NCI-H2029 treated with DMSO at 0.1 percent for 48 hours (cell line): ENCODE data around the gene EIF4B.
"Not testable (repeated sequence)": the region's sequence is repeated elsewhere in the genome, so short reads cannot be mapped to it uniquely, and the experiment has no call there.

Experiments
- DNase-seq: peaks from one replicate; lab custom pipeline; 2025; lab: John Stamatoyannopoulos, UW

Gene EIF4B

DNA sequence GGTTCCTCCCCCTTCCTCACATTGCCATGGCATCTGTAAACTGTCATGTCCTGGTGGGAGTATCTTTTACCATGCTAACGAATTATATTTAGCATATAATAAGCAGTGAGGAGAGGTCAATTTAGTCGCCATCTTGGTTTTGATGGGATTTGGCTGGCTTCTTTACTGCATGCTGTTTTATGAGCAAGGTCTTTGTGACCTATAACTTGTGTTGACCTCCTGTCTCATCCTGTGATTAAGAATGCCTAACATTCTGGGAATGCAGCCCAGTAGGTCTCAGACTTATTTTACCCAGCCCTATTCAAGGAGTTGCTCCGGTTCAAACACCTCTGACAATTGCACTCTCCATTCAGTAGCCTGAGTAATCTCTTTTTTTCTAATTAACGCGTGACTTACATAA lies 2.1 kb upstream of the EIF4B start:
- no peak for DNase-seq

DNA sequence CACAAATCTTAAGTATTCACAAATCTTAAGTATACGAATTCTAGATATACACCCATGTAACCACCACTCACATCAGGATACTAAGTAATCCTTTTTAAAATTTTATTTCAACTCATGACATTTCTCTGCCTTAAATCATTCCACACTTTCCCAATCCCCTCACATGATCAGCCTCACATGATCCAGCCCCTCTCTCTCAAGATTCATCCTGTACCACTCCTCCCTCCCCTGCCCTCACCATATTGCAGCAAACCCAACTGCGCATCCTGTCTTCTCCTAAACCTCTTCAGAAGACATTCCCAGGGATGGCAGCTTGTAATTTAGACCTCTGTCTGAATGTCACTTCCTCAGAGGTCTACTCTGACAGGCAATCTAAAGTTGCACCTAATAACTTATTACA lies 1.7 kb upstream of the EIF4B start:
- no peak for DNase-seq

DNA sequence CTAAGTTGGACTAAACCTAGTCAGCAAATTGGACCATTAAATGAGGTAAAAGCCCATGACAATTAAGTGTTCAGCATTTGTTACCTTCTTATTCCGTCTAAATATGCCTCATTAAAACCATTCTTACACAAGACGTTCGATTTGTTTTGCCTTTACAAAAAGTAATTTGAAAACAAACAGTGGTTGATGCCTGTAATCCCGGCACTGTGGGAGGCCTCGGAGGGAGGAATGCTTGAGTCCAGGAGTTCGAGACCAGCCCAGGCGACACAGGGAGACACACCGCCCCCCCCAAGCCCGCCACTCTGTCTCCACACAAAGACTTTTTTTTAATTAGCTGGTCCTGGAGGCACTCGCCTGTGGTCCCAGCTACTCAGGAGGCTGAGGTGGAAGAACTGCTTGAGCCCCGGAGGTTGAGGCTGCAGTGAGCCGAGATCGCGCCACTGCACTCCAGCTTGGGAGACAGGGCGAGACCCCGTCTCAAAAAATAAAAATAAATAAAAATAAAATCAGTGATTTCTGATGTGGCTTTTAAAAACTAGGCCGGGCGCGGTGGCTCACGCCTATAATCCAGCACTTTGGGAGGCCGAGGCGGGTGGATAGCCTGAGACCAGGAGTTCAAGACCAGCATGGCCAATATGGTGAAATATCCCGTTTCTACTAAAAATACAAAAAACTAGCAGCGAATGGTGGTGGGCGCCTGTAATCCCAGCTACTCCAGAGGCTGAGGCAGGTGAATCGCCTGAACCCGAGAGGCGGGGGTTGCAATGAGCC lies 856 bp upstream of the EIF4B start:
- DNase-seq, result no peak

DNA sequence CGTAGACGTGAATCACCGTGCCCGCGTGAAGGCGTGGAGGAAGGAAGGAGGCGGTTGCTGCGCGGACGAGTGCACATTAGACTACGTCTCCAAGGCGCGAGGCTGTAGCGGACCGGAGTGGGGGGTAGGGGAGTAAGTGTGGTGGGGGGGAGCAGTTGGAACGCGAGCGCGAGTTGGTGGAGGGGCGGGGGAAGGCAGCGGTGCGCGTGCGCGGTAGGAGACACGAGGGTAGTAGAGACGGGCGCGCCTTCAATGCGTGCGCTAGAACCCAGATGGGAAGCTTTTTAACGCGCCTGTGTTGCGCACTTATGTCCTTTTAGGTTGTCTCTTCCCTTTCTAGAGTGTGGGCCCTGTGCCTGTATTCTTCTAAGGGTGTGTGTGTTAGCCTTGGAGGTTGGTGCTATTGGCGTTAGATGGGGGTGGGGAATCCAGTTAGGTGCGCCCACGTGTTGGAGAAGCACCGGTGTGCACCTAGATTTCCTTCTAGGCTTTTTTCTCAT lies 604 bp downstream of the EIF4B start:
- DNase-seq, result peak; percentile 70

DNA sequence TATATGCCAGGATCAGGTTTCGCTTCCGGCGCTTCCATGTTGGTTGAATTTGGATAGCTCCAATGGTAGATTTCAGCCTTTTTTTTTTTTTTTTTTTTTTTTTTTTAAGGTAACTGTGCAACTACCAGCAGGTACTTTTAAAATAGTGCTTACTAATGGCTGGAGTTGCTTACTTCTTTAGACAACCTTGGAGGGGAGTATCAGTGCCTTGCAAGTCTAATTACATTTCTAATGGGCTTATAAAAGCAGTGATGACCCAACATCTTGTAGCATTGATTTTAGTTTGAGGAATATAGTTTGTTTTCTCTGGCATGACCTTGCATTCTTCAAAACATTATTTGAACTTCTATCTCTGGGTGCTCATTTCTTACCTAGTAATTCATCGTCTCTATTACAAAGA lies 1.1 kb downstream of the EIF4B start:
- no peak for DNase-seq

DNA sequence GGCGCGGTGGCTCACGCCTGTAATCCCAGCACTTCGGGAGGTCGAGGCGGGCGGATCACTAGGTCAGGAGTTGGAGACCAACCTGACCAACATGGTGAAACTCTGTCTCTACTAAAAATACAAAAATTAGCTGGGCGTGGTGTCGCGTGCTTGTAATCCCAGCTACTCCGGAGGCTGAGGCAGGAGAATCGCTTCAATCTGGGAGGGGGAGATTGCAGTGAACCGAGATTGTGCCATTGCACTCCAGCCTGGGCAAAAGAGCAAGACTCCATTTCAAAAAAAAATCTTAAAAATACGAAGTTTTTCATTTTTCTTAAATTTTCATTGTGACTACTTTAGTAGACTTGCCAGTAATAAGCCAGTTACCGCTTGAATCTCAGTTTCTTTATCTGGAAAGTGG lies 2.5 kb downstream of the EIF4B start:
- not testable (repeated sequence) for DNase-seq

DNA sequence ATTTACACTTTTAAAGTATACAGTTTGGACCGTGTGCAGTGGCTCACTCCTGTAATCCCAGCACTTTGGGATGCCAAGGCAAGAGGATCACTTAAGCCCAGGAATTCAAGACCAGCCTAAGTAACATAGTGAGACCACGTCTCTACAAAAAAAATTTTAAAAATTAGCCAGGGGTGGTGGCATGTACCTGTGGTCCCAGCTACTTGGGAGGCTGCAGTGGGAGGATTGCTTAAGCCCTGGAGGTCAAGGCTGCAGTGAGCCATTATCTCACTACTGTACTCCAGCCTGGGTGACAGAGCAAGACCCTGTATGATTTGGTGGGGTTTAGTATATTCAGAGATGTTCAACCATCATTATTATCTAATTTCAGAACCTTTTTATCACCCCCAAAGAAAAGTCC lies 4.7 kb downstream of the EIF4B start:
- DNase-seq, result no peak

DNA sequence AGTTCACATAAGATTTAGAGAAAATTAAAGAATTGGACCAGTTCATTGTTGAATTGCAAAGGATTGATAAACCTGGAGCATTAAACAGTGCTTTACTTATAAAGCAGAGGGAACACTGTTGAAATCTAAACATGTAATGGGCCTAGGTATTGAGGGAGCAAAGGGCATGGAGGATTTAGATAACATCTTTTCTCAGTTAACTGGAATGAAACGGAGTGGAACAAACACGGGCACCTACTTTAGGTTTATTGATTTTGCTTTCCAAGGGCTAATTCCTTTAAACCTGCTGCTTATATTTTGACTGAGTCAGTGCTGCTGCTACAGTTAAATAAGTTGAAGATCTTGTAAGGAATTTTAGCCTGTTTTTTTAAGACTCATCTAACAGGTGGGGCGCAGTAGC lies 5.6 kb downstream of the EIF4B start:
- no peak for DNase-seq

DNA sequence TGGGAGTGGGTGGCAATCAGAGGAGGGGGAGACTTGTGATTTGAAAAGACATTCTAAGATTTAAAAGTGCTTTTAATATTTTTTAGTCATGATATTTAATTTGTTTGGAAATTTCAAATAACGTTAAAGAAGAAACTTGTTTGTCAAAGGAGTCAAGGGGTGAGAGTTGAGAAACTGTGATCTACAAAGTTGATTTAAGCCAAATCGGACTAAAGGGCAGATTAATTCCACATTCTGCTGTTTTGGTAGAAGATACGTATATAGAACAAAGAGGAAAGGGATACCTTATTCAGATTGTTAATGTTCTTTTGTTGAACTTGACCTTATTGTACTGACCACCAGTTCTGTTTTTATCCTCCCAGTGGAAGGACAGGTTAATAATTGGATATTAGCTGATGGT lies 6.7 kb downstream of the EIF4B start:
- DNase-seq, result no peak

DNA sequence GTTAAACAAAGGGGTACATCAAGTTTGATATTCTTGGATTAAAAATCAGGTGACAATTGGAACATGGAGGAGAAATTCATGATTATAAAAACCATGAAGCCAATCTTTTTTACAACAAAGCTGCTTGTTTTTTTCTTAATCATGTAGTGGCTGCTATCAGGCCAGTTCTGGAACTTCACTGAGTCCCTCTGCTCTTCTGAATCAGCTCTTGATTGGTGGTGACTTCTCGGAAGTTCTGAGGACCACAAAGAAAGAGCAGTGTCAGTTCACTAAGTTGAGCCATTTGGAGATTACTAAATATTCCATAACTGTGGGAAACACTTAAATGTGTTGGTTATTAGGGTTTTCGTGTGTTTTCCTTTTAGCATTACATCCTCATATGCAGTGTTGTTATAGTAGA lies 8.5 kb downstream of the EIF4B start:
- DNase-seq, result no peak

DNA sequence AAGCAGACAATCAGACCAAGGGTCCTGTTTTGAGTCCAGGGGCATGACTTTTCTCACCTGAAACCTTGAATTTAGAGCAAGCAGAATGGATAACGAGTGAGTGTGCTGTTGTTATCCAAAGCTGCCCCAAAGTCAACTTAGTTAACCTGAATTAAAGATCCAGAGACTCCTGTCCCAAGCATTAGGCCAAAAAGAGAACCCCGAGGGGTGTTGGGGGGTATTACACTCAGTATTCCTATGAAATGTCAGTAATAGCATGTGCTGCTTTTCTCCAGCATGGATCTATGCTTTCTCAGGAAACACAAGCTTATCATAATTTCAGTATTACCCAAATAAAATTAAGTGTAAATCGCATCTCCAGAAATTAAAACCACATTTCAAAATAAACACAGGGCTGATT lies 19.0 kb downstream of the EIF4B start:
- no peak for DNase-seq

DNA sequence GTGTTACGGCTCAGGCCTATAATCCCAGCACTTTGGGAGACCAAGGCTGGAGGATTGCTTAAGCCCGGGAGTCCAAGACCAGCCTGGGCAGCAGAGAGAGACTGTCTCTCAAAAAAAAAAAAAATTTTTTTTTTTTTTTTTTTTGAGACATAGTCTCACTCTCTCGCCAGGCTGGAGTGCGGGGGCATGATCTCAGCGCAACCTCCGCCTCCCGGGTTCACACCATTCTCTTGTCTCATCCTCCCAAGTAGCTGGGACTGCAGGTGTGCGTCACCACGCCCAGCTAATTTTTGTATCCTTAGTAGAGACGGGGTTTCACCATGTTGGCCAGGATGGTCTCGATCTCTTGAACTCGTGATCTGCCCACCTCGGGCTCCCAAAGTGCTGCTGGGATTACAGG lies 20.8 kb downstream of the EIF4B start:
- DNase-seq, result not testable (repeated sequence)

DNA sequence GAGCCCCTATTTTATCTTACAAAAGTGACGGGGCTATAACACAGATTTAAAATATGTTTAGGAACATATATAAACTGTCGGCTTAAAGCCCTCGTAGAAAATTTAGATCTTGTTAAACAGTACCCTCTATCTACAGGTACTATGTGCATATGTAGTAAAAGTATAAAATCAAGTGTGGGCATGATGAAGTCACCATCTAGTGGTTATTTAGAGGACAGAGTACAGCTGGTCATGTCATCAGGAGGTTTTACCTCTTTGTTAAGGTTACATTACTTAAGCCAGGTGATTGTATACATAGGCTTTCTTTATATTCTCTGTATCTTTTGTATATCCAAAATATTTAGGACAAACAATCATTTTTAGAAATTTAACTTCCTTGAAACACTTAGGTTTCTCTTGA lies 25.4 kb downstream of the EIF4B start:
- no peak for DNase-seq

DNA sequence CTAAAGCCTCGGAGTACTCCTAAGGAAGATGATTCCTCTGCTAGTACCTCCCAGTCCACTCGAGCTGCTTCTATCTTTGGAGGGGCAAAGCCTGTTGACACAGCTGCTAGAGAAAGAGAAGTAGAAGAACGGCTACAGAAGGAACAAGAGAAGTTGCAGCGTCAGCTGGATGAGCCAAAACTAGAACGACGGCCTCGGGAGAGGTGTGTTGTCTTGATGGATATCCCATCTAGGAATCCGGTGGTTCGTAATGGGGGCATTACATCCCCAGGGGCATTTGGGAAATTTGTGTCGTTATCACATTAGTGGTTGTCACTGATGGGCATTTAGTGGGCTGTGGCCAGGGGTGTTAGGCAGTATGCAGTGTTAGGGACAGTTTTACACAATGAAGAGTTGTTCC lies 27.6 kb downstream of the EIF4B start:
- DNase-seq, result not testable (repeated sequence)

DNA sequence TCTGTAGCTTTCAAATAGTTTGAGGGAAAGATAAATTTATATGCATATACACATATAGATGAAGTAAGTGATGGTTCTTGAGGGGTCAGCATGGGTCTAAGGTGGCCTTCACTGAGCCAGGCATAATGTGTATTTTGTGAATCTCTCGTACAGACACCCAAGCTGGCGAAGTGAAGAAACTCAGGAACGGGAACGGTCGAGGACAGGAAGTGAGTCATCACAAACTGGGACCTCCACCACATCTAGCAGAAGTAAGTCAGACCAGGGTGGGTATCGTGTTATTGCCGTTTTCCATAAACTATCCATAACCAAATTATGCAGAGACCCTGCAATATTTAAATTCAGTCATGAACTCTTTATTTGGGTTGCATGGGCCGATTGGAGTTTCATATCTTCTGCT lies 28.2 kb downstream of the EIF4B start:
- no peak for DNase-seq

DNA sequence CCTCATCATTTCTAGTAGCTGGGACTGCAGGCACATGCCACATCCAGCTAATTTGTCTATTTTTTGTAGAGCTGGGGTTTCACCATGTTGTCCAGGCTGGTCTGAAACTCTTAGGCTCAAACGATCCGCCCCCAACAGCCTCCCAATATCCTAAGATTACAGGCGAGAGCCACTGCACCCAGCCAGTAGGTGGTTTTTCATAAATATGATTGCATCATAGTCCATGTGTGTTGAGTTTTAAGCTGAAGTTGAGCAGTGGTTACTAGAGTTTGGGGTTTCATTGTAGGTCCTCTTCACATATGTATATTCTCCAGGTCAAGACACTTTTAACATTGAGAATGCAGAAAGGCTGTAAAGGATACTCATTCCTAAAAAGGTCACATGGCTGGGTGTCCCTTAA lies 30.5 kb downstream of the EIF4B start:
- DNase-seq, result no peak

DNA sequence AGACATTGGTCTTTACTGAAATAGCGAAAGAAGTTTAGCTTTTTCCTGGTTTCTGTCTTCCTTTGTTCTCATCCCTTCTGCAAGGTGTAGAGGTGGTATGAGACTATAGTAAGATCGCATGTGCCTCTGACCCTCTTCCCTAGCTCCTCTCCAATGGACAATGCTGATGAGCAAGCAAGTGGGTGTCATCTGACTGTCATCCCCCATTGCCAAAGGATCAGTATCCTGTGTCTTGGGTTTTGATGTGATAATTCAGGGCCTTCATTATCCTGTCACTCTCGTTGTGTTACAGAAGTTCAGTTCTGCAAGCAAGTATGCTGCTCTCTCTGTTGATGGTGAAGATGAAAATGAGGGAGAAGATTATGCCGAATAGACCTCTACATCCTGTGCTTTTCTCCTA lies 33.6 kb downstream of the EIF4B start:
- no peak for DNase-seq

DNA sequence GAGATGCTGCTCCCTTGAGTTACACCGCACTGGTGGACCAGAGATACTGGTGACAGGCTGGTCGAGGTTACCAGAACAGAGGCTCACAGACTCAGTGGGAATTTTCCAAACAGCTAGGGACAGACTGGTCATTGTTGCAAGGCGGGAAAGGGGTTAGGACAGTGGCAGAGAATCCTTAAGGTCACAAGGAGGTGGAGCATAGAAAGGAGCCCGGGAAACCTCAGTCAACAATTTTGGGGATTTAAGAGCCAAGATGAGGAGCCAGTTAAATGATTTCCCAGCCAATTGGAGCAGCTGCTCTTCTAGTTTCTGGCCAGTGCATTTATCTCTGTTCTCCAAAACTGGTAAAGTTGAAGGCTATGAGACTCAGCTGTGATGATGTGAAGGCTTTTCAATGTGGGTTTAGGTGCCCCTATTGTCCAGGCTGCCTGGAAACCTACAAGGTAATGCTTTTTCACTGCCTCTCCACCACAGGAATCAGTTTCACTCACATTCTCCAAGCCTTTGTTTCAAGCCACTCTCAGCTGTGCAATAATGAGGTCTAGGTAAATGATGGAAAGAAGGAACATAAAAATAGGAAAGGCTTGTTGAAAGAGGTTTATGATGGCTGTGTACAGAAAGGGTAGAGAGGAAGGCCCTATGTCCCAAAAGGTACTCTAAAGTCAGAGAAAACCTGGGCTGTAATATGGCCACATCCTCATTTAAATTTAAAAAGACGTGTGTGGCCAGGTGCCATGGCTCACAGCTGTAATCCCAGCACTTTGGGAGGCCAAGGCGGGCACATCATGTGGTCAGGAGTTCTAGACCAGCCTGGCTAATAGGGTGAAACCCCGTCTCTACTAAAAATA lies 36.6 kb downstream of the EIF4B start:
- DNase-seq, result no peak

DNA sequence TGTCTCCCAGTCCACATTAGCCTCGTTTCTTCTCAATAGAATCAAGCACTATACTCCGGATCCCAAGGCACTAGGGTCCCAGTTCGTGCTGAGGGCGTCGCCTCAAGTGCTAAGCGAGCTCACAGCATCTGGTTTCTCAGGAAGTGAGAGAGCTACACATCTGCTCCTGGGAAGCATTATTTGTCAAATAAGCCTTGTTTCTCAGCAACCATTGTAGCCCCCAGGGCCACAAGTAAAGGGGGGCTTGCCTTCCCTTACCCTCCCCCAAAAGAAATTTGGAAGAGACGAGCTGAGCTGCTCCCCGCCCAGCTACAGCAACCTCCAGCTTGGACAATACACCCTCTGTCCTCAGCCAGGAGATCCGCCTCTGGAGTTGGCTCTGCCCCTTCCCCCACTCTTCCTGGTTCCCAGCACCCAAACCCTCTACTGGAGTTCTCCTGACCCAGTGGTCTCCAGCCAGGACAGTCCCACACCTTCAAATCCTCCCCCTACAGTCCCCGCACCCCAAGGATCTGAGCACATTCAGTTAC lies 37.9 kb downstream of the EIF4B start:
- DNase-seq, result no peak

DNA sequence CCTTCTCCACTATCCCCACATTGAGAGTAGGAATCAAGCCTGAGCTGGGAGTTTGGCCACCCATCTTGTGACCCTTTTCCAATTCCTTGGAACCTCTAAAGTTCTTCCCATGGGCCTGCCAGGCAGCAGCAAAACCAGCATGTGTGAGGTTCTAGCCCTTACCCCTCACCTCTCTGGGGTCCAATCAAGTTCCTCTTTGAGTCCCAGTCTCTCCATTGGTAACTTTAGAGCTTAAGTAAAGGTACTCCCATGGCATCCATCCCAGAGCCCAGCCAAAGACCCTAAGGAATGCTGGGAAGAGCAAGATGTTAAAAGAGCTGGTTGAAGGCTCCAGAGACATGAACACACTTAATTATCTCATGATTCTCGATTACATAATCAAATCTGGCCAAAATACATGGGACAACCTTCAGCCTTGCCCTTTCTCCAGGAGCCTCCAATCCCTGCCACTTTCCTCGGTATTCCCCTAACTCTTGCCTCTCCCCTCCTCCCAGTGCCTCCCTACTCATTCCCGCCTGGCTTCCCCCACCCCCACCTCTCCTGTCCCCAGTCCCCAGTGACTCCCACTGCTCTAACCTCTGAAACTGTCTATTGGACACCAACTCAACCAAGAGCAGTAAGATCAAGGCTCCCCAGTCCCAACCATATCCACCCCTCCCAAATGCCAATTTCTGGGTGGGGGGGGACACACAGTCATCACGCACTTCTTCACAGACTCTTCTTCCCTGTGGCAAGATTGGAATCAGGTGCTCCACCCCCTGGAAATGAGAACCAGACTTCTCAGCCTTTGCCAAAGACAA lies 38.8 kb downstream of the EIF4B start:
- DNase-seq, result no peak

DNA sequence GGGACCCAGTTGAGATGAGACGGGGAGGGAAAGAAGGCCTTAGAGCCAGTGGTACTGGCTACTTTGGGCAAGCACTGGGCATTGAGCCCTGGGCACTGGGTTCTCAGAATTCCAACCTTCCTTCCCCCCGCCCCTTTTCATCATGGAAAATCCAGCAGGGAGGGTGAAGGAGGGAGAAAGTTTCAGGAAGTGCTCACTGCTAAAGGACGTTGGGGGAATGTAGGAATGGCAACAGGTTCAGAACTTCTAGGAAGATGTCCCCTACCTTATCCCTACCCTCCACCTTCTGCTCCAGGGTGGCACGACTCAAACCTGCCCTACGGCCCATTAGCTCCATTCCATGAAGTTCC lies 39.4 kb downstream of the EIF4B start:
- no peak for DNase-seq

DNA sequence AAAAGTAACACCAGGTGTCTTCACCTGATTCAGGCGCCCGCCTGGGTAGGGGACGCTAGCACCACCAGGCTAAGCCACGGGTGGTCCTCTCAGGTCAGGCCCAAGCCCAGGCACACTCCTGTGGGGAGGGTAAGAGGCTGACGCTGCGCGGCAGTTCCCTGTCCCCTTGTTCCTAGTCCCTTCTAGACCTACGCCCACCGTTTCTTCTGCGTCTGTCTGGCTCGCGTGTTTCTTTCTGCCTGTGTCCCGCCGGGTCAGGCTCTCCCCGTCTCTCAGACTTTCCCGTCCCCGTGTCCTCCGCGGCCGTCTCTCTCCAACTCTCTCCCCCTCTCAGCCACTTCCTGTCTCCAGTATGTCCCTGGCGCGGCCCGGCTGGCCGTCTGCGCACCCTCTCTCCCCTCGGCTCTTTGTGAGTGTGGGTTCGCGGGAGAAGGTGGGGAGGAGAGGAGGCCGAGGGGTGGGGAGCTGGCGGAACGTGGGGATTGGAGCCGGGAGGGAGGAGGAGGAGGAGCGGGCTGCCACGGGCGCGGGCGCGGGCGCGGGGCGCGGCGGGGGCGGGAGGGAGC lies 40.5 kb downstream of the EIF4B start:
- peak; percentile 34 for DNase-seq
